ENCODE results near the gene CORO6.
A peak's percentile ranks its signal among the peaks of the same experiment; 100 is the strongest.

The CORO6 gene

DNA sequence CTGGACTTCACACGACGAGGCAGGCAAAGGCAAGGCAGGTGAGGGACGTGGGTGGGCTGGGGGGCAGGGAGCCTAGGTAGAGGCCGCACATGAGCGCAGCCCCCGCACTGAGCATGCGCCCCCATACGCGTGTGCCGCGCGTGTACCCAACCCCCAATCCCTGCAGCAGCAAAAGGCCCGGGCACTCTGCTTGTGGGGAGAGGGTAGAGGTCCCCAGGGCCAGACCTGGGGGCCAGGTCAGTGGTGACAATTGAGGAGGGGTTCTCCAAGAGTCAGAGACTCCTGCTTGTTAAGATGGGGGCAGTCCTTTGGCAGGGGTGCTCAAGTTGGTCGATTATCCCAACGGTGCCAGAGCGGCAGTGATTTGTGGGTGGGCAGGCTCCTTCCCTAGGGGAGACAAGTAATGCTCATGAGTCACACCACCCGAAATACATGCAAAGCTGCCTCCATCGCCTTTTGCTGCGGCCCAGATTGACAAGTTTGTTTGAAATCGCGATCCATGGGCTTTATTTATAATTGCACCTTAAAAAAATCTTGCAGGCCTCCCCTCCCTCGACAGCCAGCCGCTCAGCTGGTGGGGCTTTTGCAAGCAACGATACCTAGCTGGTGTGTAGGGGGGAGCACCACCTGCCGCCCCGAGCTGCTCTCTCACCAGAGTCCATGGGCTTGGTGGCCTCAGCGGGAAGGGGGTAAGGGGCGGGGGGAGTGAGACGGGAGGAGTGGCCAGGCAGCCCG is 32.1 kb downstream of the CORO6 start:
- DNase-seq, result no peak

DNA sequence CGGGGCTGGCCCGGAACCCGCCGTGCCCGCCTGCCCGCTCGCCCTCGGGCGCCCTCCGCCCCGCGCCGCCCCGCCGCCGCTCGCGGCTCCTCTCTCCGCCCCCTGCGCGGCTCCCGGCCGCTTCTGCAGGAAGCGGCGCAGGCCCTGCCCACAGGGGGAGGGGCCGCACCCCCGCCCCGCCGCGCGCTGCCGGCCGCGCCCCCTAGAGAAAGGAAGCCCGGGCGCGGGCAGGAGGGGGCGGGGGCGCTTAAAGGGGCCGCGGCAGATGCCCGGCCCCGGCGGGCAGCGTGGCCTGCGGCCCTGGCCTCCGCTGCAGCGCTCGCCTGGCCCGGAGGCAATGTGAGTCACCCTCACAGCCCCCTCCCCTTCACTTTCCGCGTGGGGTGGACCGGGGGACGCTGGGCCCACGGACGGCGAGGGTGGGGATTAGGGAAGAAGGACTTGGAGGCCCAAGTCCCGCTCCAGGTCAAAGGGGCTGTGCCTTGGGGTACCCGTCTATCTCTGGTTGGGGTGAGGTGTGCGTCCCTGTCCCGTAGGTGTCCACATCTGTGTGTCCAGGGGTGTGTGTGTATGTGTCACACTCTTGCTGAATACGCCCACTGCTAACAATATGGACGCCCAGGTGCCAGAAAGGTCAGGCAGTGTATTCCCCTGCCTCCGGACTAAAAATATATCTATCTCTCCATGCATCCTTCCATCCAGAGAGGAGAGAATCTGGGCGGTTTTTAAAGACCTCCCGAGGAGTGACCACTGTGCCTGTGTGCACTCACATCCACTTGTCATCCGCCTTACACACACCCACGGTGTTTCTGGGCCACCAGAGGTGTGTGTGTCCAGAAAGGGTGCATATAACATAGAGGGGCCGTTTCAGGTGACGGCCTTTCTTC is 32.9 kb downstream of the CORO6 start, which contains the start of gene GIT1:
TSS of gene GIT1 (minus strand) at position 125 of the 887 bp plus-strand sequence. CDS start 270 bp downstream, outside the sequence.
- DNase-seq, result peak; percentile 89

DNA sequence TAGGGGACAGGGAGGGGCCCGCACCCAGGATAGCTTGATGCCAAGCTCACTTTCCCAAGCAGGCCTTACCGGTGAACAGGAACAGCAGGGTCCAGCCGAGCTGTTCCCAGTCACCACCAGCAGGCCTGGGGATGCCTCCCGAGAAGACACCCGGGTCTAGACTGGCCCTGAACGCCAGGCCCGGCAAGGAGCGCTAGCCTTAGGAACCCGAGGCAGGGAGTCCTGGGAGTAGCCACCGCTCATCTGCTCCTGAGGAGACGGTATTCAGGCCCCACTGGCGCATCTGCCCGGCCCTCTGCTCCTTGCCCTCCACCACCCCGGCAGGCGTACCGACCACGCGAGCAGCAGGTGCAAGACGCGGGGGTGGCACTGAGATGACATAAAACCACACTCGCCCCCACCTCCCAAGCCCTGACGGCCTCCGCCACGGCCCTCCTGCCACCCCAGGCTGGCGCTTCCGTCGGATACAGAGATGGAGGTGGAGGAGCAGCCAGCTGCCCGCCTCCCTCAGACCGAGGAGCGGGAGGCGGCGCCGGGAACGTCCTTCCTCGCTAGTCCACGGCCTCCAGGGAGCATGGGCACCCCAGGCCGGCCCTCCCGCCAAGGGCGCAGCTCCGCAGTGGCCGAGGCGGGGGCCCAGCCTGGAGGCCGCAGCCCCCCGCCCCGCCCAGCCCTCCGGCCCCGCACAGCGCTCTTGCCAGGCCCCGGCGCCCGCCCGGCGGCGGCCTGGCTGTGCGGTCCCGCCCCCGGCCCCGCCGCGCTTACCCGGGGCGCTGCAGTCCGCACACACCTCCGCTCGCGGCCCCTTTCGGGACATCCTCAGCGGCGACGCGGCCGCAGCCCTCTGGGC is 33.9 kb downstream of the CORO6 start:
- DNase-seq, result peak; percentile 71

DNA sequence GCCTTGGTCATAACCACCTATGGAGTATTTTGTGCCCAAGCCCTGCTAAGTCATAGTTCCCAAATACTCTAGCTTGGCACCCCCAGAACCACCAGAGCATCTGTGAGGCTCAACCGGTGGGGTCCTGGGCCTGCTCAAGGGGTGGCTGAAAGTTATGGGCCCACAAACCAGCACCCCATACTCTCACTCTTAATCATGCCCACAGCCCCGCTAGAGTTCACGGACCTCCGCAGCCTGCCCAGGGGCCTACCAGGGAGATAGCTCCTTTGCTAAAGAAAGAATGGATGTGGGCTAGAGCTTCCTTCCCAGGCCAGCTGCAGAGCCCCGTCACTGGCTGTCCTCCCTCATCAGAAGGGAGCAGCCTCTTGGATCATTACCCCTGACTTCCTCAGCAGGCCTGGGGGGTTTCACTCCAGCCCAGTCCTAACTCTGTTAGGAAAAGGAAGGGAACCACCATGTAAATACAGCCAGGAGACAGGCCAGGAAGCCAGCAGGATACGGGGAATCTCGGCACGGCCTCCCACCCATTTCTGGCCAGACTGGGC is 34.6 kb downstream of the CORO6 start:
- DNase-seq, result no peak

DNA sequence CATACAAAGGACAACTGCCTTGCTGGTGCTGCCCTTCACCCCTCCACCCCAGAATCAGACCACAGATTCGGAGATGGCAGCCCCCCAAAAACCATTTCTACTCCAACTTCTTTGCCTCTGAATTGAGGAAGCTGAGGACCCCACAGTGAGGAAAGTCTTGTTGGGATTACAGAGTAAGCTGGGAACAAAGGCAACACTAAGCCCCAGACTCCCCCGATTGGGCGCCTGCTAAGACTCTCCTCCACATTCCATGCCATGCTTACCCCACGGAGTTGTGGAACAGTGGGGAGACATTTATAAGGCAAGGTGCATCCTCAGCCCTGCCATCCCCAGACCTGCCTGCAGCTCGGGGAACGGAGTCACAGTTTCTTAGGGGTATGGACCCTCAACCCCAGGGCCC is 35.1 kb downstream of the CORO6 start:
- DNase-seq, result no peak

DNA sequence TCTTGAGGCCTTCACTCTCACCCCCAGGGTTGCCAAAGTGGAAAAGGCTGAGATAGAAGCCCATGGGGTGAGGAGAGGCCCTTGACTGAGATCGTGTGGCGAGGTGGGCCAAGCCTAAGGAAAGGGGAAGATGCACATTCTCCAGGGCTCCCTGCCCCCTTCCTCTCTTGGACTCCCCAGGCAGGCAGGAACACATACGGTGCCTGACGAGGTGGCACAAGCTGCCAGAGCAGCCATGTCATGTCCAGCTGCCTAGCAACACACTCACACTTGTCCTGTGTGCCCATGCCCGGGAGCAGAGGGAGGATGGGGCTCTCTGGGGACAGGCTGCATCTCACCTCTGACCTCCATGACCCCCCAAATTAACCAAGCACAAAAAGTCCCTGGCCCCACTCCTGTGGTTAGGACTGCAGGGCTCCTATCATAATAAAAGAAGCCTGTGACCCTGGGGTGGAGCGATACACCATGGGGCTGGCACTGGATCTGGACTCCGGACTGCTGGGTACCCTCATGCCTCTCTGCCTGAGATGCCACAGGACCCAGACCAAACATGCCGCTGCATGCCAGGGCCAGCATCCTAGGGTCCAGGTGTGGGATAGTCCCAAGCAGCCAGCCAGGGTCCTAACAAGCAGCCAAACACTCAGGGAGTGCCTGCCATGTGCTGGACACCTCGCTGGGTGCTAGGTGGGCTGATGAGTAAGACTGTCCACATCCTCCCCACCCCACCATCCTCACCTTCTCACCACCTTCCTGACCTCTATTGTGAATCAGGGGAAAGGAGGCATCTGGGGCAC is 35.8 kb downstream of the CORO6 start:
- DNase-seq, result no peak

DNA sequence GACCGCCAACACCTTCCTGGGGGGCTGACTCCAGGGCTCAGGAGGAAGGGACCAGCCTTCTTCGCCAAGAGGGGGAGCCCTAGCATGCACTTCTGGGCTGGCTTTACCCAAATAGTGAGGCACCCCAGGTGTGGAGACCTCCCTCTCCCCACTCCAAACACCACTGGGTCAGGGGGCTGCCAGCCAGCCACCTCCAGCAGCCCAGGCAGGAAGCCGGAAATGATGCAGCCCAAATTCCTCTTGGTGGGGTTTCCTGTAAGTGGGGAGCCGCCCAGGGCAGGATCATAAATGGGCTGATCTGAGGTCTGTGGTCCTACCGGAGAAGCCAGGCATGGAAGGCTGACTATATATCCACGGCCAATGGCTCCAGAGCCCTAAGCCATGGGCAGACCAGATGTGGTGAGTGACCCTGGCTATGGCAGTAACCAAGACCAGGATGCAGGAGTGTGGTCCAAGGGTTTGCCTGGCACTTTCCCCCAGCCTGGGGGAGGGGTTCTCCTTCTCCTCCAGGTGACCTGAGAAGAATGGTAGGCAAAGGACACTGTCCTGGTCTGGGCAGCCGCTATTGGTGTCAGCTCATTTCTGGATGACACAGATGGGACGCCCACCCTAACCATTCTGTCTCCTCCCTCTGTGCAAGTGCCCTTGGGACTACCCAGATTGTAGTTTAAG is 37.5 kb downstream of the CORO6 start:
- no peak for DNase-seq

DNA sequence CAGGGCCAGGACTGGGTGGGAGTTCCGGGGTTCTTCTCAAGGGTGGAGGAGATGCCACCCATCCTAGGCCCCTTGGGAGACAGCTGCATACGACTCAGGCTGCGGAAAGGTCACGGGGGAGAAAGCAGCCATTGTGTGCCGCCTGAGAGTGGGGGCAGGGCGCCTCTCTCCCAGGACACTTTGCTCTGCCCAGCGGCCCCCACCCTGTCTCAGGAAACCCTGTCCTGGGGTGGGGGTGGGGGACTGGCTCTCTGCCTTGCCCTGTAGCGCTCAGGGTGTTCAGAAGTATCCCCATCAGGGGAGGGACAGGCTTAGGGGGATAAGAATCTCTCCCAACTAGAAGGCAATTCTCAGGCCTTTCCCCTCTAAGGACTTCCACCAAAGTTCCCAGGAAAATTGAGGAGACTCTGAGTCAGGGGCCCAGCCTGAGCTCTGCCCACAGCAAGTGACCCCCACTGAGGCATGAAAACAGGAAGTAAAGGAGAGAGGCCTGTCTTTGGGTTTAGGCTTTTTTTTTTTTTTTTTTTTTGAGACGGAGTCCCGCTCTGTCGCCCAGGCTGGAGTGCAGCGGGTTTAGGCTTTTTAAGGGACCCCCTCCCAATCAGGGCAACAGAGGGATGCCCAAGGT is 38.1 kb downstream of the CORO6 start:
- DNase-seq, result no peak

DNA sequence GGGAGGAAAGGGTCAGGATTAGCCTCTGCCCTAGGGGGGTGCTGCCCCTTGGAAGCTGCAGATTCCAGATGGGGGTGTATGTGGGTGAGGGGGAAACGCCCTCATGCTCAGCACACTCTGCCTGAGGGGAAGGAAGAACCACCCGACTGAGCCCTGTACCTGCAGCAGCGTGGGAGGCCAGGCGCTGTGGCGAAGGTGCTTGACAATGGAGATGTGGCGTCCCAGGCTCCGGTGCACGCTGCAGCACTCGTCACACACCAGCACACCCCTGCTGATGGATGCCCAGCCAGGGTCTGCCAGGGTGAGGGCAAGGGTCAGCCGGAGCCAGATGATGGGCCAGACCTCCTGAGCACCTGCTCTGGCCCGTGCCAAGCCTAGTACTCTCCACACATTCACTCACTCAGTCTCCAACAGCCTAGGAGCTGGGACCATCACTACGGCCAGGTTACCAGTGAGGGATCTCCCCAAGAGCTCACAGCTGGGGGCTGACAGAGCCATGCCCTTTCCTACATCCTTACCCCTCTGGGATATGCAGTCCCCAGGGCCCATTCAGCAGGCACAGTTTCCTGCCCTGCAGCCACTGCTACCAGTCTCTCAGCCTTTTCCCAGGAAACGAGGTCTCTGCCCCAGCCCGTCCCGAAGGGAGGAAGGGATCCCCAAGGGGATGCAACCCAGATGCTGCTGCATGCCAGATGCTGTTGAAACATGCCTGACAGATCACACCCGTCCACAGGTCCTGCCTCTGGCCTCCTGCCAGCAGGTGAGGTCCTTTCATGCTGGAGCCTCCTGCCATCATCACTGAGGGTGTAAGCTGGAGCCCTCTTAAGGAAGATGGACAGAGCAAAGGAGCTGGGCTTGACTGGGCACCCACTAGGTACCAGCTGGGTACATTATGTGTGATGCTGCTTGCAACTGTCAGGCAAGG is 39.1 kb downstream of the CORO6 start:
- no peak for DNase-seq

DNA sequence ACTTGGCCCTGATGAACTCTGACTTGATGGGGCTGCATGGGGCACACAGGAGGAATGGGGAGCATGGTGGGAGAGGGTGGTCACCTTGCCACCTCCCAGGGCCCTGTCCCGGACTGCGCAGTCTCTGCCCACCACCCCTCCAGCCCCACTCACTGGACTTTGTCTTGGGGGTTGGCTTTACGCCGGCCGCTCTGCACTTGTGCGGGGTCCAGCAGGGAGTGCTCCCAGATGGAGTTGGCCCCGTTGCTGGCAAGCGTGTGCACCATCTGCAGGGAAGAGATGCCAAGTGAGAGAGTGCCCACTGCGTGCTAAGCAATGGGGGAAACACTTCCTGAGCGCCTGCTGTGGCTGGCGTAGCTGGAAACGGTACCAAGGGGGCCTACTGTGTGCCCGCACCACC is 39.9 kb downstream of the CORO6 start:
- DNase-seq, result no peak

DNA sequence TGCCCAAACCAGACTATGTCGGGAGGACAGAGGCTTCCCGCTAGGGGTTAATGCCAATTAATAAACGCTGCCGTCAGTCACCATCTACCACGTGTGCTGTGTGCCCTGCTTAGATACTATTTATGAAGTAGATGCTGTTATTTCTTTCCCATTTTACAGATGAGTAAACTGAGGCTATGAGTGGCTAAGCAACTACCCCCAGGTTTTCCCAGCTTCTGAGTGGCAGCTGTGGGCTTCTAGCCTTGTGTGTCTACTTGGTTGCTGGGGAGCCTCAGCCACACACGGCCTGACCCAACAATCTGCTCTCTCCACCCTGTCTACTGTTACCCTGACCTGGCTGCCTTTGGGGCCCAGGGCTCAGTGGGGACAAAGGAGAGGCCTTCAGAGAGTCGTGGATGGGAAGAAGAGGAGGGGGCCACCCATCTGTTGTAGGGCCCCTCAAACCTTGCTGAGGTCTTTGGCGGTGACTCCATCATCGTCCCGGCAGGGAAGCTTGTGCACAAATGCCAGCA is 40.4 kb downstream of the CORO6 start:
- no peak for DNase-seq

DNA sequence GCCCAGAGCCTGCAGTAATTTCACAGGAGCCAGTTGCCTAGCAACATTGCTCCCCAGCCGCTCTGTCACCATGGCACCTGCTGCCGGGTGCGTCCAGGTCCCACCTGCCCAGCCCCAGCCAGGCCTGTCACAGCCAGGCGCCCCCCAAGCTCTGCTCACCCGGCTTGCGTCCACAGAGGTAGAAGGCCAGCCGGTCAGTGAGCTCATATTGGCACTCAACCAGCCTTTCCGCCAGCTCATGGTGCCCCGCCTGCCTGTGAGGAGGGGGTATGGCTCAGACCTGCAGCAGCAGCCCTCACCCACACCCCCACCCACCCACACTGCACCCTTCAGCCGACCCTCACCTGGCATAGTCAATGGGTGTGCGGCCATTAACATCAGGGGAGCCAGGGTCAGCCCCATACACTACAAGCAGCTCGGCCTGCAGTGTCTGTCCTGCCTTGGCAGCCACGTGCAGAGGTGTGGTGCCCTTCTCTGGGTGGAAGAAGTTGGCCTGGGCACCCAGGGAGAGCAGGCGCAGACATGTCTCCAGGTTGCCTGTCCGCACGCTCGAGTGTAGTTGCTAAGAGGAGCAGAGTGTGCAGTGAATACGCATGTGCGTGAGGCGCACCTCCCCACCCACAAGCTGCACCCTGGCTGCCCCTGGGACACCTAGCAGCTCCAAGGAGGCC is 41.0 kb downstream of the CORO6 start:
- DNase-seq, result no peak

DNA sequence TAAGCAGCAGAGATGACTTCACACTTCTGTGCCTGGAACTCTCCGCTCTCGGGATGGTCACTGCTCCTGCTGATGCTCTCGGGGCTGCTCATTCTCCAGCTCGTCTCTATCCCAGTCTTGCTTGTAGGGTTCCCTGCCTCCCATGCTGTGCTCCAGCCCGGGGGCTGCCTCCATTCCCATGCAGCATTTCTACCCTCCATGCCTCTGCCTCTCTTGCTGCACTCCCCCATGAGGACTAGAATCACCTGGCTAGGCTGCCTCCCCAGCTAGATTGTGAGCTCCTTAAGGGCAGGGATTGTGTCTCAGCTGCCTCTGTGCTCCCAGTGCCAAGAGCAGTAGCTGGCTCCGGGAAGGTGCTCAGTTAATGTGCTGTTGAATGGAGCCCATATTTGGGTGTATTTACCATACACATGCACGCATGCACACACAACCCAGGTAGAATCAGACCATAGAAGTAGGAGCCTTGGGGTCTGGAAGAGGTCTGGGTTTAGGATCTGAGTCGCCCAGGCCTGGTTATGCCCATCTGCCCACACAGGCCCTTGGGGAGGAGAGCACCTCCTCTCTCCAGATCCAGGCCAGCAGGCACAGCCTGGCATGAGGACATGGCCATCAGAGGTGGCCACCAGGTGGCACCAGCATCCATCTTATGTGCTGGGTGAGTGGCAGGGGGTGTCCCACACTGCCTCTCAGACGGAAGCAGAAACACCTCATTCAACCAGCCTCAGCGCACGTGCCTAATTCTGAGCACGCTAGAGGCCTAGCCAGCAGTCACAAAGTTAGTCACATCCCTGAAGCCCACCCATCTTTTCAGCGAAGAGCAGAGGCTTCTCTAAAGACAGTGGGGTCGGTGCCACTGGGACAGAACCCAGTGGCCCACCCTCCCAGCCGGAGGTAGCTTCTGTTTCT is 42.6 kb downstream of the CORO6 start:
- peak; percentile 93 for DNase-seq

DNA sequence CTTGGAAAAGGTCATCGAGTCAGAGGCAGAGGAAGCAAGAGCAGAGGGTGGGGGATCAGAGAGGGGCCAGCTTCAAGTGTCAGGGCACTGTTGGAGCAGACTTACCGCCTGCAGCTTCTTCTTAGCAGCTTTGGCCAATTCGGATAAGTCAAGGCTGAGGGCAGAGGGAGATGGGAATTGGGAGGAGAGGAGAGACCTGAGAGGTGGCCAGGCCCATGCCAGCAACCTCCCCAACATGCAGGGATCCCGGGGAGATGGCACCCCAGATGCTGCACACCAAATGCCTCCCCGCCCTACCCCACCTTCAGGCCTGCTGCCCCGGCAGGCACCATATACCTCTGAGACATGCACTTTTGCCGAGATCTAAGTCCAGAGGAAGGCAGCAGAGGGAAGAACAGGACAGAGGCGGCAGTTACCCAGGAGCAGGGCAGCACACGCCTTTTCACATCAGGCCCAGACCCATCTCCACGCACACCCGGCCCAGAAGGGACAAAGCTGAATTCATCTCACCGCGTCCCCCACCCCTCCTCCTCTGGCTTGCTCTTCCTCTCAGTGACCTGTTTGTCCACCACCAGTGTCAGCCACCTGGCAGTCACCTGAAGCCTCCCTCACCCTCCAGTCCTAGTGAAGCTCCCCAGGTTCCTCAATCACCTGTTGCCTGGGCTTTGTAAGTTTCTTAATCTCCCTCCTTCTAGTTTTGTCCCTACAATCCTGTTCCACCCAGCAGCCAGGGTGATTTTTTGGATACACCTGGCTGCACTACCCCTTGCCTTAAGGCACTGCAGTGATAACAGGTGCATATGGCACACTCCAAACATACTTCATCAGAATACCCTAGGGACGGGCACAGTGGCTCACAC is 43.9 kb downstream of the CORO6 start:
- DNase-seq, result no peak

DNA sequence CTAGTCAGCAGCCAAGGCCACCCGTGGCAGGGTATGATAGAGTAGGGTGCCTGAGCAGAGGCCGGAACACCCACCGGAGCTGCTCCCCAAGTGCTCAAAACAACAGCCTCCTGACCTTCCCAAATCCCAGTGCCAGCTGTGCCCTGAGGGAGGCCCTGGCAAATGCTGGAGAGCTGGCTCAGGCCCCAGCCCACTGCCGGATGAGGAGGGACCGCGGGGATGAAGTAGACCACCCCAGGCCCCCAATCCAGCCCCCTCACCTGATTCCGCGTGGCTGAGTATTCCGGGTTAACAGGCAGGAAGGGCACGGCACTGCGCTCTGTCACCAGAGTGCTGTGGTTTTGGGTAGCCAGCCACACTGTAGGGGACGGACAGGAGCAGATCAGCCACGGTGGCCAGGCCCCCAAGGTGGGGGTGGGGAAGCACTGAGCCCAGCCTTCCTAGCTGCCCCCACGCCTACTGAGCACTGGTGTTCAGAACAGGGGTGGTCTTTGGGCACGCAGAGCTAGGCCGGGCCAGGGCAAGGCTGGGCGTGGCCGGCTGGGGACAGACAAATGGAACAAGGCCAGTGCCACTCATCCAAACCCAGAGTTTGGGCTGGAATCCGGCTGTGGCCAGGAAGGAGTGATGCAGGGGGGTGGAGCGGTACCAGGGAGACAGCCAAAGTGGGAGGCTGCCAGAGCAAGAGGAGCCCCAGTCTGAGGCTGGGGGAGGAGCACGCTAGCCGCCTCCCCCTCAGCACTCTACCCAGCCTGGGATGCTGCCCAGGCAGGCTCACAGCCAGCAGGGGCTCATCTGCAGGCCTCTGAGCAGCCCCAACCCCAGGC is 45.1 kb downstream of the CORO6 start:
- DNase-seq, result no peak

DNA sequence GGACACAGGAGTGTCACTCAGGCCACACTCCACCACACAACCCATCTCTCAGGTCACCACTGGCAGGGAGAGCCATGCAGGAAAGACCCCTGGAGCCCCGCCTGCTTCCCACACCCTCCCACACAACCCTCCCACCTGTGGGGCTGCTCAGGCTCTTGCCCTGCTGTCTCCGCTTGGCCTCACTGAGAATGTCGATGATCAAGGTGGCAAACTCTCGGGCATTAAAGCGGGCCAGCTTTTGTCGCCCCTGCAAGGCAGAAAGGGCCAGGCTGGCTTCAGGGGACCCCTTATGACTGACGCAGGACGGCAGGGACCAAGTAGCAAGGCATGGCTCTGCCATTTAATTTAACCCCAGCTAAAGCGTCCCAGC is 45.7 kb downstream of the CORO6 start:
- no peak for DNase-seq
